ENCODE data around the gene CR2.
"Not testable (repeated sequence)": the region's sequence is repeated elsewhere in the genome, so short reads cannot be mapped to it uniquely, and the experiment has no call there.

The CR2 gene

GRCh38 chr1:207516729-207517128, 62.6 kb downstream of the CR2 start:
- peak; percentile 37 for FAIRE-seq

- no peak for FAIRE-seq
Observed at GRCh38 chr1:207518608-207519236, 64.6 kb downstream of the CR2 start.

GRCh38 chr1:207519505-207520399, 65.6 kb downstream of the CR2 start:
- no peak for FAIRE-seq

GRCh38 chr1:207520400-207521345, 66.5 kb downstream of the CR2 start:
- not testable (repeated sequence) for FAIRE-seq

GRCh38 chr1:207525239-207525638, 71.1 kb downstream of the CR2 start:
- FAIRE-seq, result not testable (repeated sequence)

- not testable (repeated sequence) for FAIRE-seq
Observed at GRCh38 chr1:207528401-207528800, 74.3 kb downstream of the CR2 start.

- not testable (repeated sequence) for FAIRE-seq
Observed at GRCh38 chr1:207536263-207536662, 82.1 kb downstream of the CR2 start.

Measured in endometrium (tissue), 2 donors.